NCI-H460 (cell line): ENCODE measurements around the gene PPP1R18. TPM values are rescaled to one million over a fixed set of nuclear protein-coding genes. Genes with fewer than 3 reads are reported as not detected.
"Not testable (repeated sequence)": the region's sequence is repeated elsewhere in the genome, so short reads cannot be mapped to it uniquely, and the experiment has no call there.

ENCODE experiments used
- DNase-seq: peaks from one replicate; pipeline ENCODE4 v3.0.0-alpha.2; 2016; ENCODE audit warnings: low read depth; ENCODE audit errors: extremely low read depth
- total RNA-seq: library from RNA; depleted of rRNA; stranded (reverse); fragments of >200 nt; shearing (Covaris generic); gene quantifications from 2 replicates; pipeline ENCODE4 v1.2.3, GENCODE V29; 2014

The PPP1R18 gene
- total RNA-seq, 1 experiment from 2014 or later, result 35.1 TPM

GRCh38 chr6:30719791-30720737 lies 33.6 kb upstream of the PPP1R18 start, which contains the start of gene TUBB:
Gene TUBB (plus strand): TSS chr6:30720352. CDS start chr6:30720507, 155 bp downstream.
- DNase-seq, result peak; percentile 95

GRCh38 chr6:30719356-30719755 lies 32.9 kb upstream of the PPP1R18 start:
- no peak for DNase-seq

DNA sequence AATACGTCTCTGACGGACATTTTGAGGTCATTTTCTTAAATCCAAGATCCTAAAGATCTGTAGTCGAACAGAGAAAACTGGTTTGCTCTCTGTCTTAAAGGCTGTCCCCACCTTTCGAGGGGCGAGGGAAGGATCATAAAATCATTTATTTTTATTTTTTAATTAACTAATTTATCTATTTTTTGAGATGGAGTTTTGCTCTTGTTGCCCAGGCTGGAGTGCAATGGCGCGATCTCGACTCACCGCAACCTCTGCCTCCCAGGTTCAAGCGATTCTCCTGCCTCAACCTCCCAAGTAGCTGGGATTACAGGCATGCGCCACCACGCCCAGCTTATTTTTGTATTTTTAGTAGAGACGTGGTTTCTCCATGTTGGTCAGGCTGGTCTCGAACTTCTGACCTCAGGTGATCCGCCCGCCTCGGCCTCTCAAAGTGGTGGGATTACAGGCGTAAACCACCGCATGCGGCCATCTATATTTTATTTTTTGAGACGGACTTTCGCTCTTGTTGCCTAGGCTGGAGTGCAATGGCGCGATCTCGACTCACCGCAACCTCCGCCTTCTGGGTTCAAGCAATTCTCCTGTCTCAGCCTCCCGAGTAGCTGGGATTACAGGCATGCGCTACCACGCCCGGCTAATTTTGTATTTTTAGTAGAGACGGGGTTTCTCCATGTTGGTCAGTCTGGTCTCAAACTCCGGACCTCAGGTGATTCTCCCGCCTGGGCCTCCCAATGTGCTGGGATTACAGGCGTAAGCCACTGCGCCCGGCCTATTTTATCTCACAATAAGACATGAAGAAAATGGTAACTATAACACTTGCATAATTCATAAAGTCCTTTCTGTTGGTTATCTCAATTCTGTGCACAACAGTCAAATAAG lies 31.6 kb upstream of the PPP1R18 start:
- DNase-seq, result not testable (repeated sequence)

- DNase-seq, result peak; percentile 99
Measured at GRCh38 chr6:30717129-30717844, 30.8 kb upstream of the PPP1R18 start, which contains the start of gene MDC1. Gene MDC1 (minus strand): TSS chr6:30717281. CDS start chr6:30715175, 2,106 bp downstream.

DNA sequence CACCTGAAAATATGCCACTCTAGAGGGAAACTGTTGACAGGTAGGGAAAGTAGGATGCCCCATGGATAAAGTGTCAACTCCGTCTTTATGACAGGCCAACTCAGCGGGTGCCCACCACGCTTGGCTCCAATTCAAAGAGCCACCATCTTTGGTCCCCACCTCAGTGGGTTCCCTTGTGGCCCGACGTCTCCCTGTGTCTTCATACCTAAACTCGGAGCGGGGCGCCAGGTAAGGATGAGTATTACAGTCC lies 30.4 kb upstream of the PPP1R18 start:
- DNase-seq, result no peak

DNA sequence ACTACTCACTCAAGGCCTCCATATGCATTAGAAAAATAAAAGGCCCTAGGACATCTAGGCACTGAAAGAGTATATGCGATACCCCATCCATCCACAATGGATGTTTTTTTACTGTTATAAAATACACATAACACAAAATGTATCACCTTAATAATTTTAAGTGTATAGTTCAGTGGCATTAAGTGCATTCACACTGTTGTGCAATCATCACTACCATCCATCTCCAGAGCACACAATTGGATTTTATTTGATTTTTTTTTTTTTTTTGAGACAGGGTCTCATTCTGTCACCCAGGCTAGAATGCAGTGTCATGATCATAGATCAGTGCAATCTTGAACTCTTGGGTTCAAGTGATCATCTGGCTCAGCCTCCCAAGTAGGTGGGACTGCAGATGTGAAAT lies 27.8 kb upstream of the PPP1R18 start:
- DNase-seq, result no peak

GRCh38 chr6:30712441-30712945 lies 26.0 kb upstream of the PPP1R18 start:
- DNase-seq, result no peak

DNA sequence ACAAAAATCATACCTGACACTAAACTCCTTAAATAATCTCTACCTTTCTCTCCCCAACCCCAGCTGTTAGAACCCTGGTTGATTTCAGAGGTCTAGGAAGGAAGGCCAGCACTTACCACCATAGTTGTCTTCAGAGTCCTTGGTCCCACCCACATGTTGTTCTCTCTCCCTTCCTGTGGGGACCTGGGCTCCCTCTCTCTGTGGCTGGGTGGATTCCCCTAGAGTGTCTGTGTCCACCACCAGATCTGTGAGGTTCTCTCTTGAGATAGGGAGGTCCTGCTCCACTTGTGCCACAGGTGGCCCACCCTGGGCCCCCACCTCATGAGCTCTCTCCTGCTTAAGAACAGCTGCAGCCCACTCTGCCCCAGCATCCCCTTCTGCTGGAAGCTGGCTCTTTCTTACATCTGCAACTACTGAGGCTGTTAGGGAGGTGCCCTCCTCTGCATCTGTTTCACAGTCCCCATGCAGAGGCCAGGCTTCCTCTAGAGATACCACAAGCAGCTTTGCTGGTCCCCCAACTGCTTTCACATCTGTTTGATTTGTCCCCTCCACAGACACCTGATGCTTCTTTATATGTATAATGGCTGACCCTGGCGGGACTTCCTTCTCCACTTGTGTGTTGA lies 25.4 kb upstream of the PPP1R18 start:
- DNase-seq, result no peak

DNA sequence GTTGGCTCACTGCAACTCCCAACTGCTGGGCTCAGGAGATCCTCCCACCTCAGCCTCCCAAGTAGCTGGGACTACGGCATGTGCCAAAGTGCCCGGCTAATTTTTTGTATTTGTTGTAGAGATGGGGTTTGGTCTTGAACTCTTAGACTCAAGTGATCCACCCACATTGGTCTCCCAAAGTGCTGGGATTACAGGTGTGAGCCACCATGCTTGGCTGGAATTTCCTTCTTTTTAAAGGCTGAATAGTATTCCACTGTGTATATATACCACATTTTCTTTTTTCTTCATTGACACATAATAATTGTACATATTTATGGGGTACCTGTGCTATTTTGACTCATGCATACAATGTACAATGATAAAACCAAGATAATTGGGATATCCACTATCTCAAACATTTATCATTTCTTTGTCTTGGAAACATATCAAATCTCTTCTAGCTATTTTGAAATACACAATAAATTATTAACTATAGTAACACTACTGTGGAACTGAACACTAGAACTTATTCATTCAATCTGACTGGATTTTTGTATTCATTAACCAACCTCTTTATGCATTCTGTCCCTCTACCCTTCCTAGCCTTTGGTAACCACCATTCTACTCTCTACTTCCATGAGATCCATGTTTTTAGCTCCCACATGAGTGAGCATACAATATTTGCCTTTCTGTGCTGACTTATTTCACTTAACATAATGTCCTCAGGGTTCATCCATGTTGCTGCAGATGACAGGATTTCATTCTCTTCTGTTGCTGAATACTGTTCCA lies 22.8 kb upstream of the PPP1R18 start:
- no peak for DNase-seq

DNA sequence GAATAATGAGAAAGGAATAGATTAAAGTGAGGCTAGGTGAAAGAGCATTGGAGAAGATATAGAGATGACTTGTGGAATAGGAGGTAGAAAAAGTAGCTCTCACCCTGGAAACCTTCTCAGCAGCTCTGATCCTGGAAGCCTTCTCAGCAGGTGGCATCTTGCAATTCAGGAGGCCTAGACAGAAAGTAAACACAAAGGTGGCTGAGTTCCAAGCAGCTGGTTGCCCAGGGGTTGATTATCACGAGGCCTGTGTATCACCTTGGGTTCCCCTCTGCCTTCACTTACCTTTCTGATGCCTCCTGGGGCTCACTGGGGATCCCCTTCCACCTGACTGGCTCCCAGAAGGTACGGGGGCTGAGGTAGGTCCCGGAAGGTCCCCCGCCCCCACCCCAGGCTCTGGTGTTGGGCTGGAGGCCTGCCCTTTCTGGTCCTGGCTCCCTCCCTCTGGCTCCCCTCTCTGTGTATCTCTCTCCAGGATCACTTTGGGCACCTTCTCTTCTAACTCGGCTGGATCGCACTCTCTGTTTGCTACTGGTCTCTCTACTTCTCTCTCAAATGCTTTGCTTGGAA lies 20.9 kb upstream of the PPP1R18 start:
- DNase-seq, result no peak

DNA sequence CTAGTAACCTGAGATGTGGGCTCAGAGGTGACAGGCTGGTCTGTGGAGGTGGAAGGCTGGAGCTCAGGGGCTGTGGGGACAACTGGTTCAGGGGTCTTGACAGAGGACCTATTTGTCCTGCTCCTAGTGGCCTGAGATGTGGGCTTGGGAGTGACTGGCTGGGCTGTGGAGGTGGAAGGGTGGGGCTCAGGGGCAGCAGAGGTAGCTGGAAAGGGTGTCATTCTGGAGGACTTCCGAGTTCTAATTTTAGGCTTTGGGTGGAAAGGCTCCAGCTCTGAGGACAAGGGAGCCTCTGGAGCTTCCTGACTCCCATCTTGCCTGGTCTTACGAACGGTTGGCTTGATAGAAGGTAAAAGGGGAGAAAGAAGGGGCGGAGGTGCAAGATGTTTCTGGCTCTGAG lies 19.2 kb upstream of the PPP1R18 start:
- no peak for DNase-seq

DNA sequence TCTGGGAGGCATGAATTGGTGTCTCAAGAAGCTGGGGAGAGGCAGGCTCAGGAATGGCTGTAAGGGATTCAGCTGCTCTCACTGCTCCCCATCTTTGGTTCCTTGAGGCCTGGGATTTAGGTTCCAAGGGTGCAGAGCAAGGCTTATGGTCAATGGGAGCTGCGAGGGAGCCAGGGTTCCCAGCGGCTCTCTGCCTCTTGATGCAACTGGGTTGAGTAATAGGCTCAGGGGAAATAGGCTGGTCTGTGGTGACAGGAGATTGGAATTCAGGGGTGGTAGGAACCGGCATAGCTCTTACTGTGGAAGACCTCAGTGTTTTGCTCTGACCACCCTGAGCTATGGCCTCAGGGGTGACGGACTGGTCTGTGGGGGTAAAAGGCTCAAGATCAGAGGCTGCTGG lies 17.4 kb upstream of the PPP1R18 start:
- DNase-seq, result no peak

DNA sequence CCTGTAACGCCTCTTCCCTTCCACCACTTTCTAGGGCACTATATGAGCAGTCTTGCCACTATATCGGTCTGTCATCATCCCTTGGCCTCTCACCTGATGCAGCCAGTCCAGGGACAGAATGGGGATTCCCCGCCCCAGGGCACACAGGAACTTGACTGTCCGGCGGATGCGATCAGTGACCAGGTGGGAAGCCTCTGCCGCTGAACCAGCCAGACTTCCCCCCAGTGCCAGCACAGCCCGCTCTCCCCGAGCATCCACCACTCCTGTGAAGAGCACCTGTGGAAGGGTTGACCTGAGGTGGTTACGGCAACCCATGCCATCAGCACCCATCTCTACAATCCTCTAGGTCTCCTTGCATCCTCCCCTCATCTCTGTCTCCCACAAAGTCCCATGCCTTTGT lies 16.6 kb upstream of the PPP1R18 start:
- DNase-seq, result no peak

GRCh38 chr6:30700340-30700739 lies 13.9 kb upstream of the PPP1R18 start:
- no peak for DNase-seq

DNA sequence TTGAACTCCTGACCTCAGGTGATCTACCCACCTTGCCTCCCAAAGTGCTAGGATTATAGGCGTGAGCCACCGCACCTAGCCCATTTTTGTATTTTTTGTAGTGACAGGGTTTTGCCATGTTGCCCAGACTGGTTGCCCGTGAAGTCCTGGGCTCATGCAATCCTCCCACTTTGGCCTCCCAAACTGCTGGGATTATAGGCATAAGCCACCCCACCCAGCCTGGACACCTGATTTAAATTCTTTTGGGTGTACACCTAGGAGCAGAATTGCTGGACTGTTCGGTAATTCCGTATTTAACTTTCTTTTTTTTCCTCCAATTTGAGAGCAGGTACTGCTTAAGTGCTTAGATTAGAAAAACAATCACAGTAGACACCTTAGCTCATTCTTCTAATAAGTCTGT lies 10.0 kb upstream of the PPP1R18 start:
- DNase-seq, result no peak

GRCh38 chr6:30691208-30691847 lies 4.9 kb upstream of the PPP1R18 start:
- DNase-seq, result no peak

DNA sequence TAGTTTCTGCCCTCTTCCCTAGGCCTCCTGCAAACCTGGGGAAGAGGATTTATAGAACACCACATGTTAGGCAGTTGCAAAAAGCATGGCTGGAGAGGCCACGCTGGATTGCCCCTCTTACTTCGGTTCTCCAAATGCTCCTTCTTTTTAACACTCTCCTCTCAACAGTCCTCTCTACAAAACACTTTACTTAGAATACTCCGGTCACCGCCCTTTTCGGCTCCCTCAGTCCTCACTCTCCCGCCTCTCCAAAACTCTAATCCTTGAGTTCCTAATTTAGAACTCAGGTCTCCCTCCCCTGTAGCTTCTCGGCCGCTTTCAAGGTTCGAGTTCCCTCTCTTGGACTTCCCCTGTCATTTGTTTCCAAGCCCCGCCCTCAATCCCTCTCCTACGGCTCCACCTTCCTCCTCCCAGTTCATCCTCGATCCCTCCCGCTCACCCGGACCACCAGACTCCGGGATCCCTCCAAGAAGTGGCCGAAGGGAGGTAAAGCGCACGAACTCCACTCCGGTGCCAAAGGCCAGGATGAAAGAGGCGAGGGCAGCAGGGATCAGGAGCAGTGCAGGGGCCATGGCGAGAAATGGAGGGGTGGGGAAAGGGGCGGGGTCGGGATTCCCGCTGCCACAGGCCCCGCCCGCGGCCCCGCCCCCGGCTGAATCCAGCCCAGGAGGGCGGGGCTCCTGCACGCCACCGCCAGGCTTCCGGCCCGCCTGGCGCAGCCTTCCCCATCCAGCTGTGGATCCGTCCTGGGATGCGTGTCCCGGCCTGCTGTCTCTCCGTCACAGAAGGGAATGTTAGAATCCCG lies 4.2 kb upstream of the PPP1R18 start, which contains the start of gene NRM:
Gene NRM, minus strand, starts transcription at position 582 of the 805 bp plus-strand sequence. Its CDS starts 10 bp downstream, at position 572.
- DNase-seq, result peak; percentile 70

GRCh38 chr6:30689985-30690384 lies 3.5 kb upstream of the PPP1R18 start:
- DNase-seq, result no peak
